ENCODE data around the gene CCDC102A. TPM values are rescaled to one million over a fixed set of nuclear protein-coding genes. Genes with fewer than 3 reads are reported as not detected.

CCDC102A gene
- total and polyA plus RNA-seq, 10 of the 15 experiments (the other 5 are each of a cell fraction or from before 2014, with no cell fraction given) = 0.03 to 5.9 (median 2.4) TPM

GRCh38 chr16:57482845-57483545 lies 53.4 kb downstream of the CCDC102A start:
- H3K4me3 ChIP-seq = no peak overlapping the region
- no TSS peak for BruUV-seq (replicated peaks)
- no peak overlapping the region for H2AFZ ChIP-seq (ENCODE audit: control insufficient read depth, low read depth, low read length)
- H3K4me2 ChIP-seq (ENCODE audit: control insufficient read depth, insufficient read depth) = no peak overlapping the region
- ChIA-PET CTCF (no interaction called here), POLR2A (no interaction called here), RAD21 (ENCODE audit: unreplicated experiment) (no interaction called here), SMC1A (ENCODE audit: uncharacterized antibody, unreplicated experiment) (interaction anchor here (1.7 kb wide), 1 partner anchor 93 kb away, joined by 5 read pairs; no protein-coding TSS in a partner anchor)
- H3K27ac ChIP-seq (ENCODE audit: control insufficient read depth, insufficient read depth) = no peak overlapping the region
- intact Hi-C loops (cut with micrococcal nuclease; ENCODE audit: unreplicated experiment) (no loop called here), in situ Hi-C loops (cut with MboI) (no loop called here)
- ATAC-seq (no peak), FAIRE-seq (no peak), DNase-seq (ENCODE audit: low read depth, low spot score) (no peak)
- H3K36me3 ChIP-seq (ENCODE audit: control insufficient read depth in 2 of 2, insufficient read depth in 2 of 2, low read length in 1 of 2) = no peaks in the 10 kb centered on the region
- no peak for TF ChIP-seq SIX5 (IDR thresholded peaks at IDR 0.05; ENCODE audit: low read depth, low read length, severe bottlenecking)
- no peak for TF ChIP-seq ZNF384 (IDR thresholded peaks at IDR 0.05; ENCODE audit: borderline replicate concordance, low read depth, low read length)
- no peak for TF ChIP-seq TCF12 (IDR thresholded peaks at IDR 0.05; ENCODE audit: low read depth, low read length)
- TF ChIP-seq BCL3 (IDR thresholded peaks at IDR 0.05; ENCODE audit: borderline replicate concordance, insufficient read depth, low read depth, low read length, poor library complexity, severe bottlenecking) = no peak
- TF ChIP-seq ZNF217 (IDR thresholded peaks at IDR 0.05) = no peak
- no peak for TF ChIP-seq SPI1 (IDR thresholded peaks at IDR 0.05; ENCODE audit: borderline replicate concordance, insufficient read depth, low read depth, low read length)
- no peak for TF ChIP-seq CHD2 (IDR thresholded peaks at IDR 0.05; ENCODE audit: borderline replicate concordance, low read depth, low read length)
- no peak for TF ChIP-seq CHD4 (IDR thresholded peaks at IDR 0.05)
- no peak for TF ChIP-seq TARDBP (IDR thresholded peaks at IDR 0.05; ENCODE audit: borderline replicate concordance)
- H3K27me3 ChIP-seq (replicated peaks in 1 of 2; ENCODE audit: control insufficient read depth in 2 of 2, insufficient read depth in 2 of 2, low read length in 1 of 2) = peaks cover 0 to 2% of the 10 kb centered on the region in 2 experiments; a peak in 1 of 4 replicates
- WGBS (ENCODE audit: insufficient coverage, insufficient replicate concordance, low lambda C conversion rate, missing lambda C conversion rate) = 52% methylated on average over 13 of the region's 14 CpGs
- H3K4me1 ChIP-seq (ENCODE audit: control insufficient read depth, insufficient read depth, low read length) = peaks cover 19% of the 10 kb centered on the region
- H3K9ac ChIP-seq (ENCODE audit: control insufficient read depth, insufficient read depth, low read length) = no peak overlapping the region
- H3K79me2 ChIP-seq (ENCODE audit: control insufficient read depth, insufficient read depth, low read length) = no peaks in the 10 kb centered on the region
- H3K9me3 ChIP-seq (replicated peaks; ENCODE audit: control insufficient read depth, insufficient read depth, low read length) = no peaks in the 10 kb centered on the region
- no peaks in the 10 kb centered on the region for H4K20me1 ChIP-seq (ENCODE audit: control insufficient read depth, insufficient read depth)

Data from GM12878 (cell line).